HG03354 (cell line): ENCODE results near the gene SPINK1.
A peak's percentile ranks its signal among the peaks of the same experiment; 100 is the strongest.
"Not testable (repeated sequence)": the region's sequence is repeated elsewhere in the genome, so short reads cannot be mapped to it uniquely, and the experiment has no call there.

ENCODE experiments used
- ATAC-seq: cut with Tn5 transposase; IDR thresholded peaks from one replicate; pipeline ENCODE4 v1.9.1; 2021; ENCODE audit warnings: mild to moderate bottlenecking; ENCODE audit not compliant: unreplicated experiment, poor library complexity, severe bottlenecking

Gene SPINK1

DNA sequence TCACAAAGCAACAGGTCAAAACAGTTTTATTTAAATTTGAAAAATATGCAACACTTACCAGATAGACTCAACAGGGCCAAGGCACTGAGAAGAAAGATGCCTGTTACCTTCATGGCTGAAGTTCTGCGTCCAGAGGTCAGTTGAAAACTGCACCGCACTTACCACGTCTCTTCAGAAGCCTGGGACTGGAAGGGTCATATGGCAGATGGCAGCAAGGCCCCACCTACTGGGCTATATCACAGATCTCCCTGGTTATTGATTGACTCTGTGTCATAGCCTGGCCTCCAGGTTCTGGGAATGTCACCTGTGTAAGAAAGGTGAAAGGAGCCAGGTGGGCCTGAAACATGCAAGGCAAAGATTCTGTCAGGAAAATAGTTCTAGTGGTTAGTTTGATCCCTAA lies at the start of gene SPINK1:
Gene SPINK1, minus strand, starts transcription at position 207 of the 400 bp plus-strand sequence. Its CDS starts 94 bp downstream, at position 113.
- ATAC-seq = no peak

DNA sequence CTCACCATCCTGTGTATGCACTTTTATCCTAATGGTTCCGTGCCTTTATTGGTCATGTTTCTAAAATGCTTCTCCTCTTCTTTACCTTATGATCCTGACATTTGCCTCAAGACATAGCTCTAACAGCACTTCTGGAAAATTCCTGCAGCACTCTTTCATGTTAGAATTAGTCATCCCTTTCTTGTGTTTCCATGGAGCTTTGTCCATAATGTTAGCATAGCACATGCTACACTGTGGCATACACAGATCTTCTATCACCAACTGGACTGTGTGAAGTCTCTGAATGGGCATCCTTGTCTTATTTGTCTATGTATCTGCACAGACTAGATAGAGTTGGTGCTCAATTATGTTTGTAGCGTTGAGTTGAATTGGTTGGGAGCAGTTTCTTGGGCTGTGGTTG lies 49.0 kb upstream of the SPINK1 start:
- ATAC-seq = no peak

DNA sequence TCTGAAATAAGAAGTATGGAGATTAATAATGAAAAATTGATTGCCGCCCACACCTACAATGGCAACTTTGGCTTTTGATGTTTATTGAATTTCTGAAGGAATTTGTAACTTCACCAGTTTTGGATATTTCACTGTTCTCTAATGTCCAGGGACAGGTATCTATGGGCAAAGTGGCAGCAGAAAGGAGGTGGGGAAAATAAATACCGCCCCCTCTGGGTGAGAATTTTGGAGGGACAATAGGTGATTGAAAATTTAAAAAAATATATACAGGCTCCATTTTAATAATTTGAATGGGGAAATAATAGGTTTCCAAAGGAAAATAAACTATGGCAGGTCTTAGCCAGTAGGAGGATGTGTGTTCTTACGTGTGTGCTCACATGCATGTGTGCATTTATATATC lies 48.3 kb upstream of the SPINK1 start:
- no peak for ATAC-seq

DNA sequence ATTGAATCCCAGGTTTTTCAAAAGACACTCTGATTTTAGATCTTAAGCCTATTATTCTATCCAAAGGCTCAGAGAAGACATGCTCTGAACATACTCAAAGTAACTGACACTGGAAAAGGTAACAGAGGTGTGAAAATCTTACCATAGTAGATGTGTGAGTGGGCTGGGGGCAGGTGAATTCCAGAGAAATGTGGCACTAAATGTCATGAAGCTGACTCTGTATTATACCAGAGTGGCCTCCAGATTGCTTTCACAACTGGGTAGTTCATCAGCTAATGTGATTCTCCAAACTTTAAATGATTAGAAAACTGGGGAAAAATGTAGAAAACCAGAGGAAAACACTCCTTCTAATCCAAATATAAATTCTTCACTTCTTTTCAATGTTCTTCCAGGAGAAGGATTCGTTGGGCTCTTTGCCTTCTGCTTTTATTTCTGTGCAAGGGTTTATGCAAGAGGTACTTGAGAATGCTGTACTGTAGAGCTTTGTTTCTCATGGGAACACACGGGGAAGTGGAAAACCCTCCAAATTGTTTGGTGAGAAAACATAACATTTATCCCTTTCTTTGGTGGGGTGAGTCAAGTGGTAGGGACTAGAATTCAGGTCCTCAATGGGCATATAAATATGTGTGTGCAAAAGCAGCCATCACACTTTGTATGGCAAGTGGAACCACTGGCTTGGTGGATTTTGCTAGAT lies 46.7 kb upstream of the SPINK1 start, which contains the start of gene SCGB3A2:
Gene SCGB3A2, plus strand, starts transcription at position 646 of the 694 bp plus-strand sequence. CDS start 93 bp downstream, outside the sequence.
- ATAC-seq = no peak

GRCh38 chr5:147876626-147877025 lies 45.2 kb upstream of the SPINK1 start:
- no peak for ATAC-seq

- ATAC-seq = no peak
Measured at GRCh38 chr5:147876141-147876540, 44.7 kb upstream of the SPINK1 start.

DNA sequence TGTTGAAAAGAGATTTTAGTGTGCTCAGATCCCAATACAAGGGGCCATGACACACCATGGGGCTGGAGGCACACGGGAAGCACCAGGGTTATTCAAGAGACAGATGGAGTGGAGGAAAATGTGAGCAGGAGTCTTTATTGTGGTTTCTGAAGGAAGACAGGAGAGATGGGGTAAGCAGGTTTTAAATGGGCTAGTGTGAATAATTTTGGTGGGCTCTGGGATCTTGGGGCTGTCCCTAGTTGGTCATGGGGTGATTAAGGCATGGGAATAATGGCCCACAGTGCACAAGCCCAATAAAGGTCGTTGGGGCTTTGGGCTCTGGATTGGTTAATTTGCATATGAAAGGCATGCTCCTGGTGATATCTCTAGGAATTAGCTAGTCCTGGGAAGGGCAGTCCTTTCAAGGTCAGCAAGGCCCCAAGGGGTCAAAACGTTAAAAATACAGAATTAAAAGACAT lies 43.5 kb upstream of the SPINK1 start:
- ATAC-seq = no peak

- not testable (repeated sequence) for ATAC-seq
Measured at GRCh38 chr5:147874118-147874875, 42.8 kb upstream of the SPINK1 start.

DNA sequence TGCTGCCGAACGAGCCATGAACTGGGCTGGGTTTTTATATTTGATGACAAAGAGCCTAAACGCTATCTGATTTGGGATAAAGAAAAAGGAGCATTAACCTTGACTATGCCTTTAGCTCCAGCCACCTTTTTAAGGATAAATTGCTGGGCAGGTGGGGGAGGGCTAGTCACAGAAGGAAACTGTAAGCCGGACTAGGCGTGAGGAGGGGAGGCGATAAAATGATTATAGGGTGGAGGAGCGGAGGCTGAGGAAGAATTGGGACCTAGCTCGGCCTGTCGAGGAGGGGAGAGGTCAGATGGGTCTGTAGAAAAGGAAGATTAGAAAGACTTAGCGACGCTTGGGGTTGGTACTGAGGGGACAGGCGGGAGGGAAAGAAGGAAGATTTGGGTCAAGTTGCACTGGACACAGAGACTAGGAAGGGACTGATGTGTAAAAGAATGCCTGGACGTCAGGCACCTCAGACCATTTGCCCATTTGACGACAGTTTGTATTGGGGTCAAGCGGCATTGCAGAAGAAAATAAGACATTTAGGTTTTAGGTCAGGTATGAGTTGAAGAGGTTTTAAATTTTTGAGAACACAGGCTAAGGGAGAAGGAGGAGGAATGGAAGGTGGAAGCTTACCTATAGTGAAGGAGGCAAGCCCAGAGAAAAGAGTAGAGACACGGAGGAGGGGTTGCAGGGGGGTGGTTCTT lies 41.4 kb upstream of the SPINK1 start:
- ATAC-seq = not testable (repeated sequence)

DNA sequence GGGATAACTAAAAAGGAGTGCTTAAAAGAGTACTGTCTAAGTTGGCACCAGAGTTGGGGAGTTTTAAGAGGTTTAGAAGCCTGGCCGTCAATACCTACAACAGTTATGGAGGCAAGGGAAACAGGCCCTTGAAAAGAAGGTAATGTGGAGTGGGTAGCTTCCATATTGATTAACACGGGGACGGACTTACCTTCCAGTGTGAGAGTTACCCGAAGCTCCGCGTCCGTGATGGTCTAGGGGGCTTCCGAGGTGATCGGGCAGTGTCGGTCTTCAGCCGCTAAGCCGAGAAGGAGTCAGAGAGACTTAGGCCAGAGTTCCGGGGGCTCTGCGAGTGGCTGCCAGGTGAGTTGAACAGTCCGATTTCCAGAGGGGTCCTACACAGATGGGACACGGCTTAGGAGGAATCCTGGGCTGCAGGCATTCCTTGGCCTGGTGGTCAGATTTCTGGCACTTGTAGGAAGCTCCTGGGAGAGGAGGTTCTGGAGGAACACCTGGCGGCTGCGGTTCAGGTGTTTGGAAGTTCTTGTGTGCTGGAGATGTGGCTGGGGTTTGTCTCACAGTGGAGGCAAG lies 40.6 kb upstream of the SPINK1 start:
- not testable (repeated sequence) for ATAC-seq

- ATAC-seq = not testable (repeated sequence)
Measured at GRCh38 chr5:147869892-147870291, 38.4 kb upstream of the SPINK1 start.

- ATAC-seq = no peak
Measured at GRCh38 chr5:147869112-147869511, 37.6 kb upstream of the SPINK1 start.

DNA sequence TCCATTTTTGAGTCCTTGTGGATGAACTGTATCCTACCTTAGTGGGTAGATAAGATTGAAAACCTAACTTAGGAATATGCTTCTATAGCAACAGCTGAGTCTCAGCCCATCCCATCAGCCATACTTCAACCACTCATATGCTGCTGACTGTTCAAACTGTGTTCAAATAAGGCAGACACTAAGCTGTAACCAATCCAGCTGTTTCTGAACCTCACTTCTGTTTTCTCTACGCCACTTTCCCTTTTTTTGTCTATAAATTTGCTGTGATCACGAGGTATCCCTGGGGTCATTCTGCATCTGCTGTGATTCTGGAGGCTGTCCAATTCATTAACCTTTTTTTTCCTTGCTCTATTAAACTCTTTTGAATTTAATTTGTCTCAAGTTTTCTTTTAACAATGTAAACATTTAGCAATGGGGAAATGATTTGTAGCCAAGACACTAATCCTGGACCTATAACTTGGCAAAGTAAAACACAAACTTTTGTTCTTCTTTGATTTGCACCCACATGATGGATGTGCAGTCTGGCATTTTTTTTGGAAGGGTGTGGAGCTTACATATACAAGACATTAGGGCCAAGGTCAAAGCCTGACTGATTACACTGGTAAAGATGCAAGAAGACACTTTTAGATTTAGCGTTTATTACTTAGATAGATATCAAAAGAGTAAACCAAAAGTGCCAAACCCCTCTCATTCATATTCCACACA lies 32.1 kb upstream of the SPINK1 start:
- no peak for ATAC-seq

DNA sequence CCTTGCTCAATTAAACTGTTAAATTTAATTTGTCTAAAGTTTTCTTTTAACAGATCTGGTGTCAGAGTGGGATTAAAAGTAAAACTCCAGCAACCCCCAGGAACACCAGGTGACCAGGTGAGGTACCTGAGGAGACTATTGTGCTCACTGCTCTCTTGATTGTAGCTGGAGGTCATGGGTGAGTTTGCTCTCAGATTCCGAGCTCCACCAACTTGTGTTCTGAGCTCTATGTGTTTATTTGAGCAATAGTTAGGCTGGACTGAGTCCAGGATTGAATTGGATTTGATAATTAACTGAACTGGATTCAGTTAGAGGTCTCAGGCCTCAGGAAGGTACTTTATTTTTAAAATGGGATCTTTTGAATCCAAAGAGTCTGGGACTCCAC lies 29.2 kb upstream of the SPINK1 start:
- no peak for ATAC-seq

GRCh38 chr5:147859962-147860640 lies 28.6 kb upstream of the SPINK1 start:
- no peak for ATAC-seq

- no peak for ATAC-seq
Measured at GRCh38 chr5:147858565-147858964, 27.1 kb upstream of the SPINK1 start.

DNA sequence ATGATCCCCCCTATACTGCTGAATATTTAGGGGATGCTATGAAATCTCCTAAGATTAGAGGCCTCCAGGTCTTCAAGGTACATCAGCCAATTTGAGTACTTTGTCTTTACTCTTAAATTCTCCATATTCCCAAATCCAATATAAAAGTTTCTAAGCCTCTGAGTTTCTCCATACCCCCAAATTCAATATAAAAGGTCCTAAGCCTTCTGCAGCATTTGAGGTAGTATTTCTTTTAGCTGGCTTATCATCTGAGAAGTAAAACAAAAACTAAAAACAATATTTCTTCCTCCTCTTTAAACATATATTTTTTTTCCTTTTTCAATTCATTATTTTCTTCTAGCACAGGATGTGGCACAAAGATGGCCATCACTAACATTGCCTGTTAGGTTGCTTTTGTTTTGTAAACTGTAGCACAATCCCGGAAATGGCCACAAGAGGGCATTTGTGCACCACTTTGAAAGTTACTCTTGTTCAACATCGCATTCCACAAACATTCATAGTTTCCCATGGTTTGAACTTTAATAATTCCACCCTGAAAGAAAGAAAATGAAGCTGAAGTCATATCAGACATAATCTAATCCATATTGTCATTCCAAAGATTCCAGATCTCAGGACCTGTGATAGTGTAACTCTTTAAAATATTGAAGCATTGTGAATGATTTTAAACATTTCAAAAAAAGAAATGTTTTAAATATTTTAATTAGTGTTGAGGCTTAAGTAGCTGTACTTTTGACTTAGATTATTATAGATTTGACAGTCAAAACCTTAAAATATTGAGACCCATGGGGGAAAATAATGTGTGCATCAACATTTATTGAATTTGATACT lies 26.0 kb upstream of the SPINK1 start:
- peak; percentile 96 for ATAC-seq

DNA sequence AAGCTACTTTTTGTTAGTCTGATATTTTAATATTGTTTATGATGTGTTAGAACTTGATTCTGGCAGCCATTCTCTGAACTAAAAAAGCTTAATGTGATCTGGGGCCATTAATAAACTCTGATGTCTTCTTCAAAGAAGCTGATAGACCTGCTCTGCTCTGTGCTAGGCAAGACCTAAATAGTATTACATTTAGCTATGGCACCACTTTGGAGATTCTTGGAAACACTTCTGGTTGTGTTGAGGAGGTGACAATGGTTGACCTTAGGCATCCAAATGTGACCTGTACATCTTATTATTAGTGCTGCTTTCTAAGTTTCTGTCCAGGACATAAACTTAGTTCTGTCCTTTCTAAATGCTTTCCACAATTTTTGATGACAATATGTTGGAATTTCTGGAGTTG lies 25.3 kb upstream of the SPINK1 start:
- no peak for ATAC-seq
